Activated effector memory CD4-positive, alpha-beta T cell treated with Interleukin-2 at 50 U/mL for 16 hours (primary cell): ENCODE measurements around the gene CCNB2.
"Not testable (repeated sequence)": the region's sequence is repeated elsewhere in the genome, so short reads cannot be mapped to it uniquely, and the experiment has no call there.

Experiments used
- DNase-seq: peaks from one replicate; pipeline ENCODE4 v3.0.0-alpha.2; 2020

CCNB2 gene

GRCh38 chr15:59137566-59137965, 32.6 kb downstream of the CCNB2 start:
- DNase-seq: no peak

DNA sequence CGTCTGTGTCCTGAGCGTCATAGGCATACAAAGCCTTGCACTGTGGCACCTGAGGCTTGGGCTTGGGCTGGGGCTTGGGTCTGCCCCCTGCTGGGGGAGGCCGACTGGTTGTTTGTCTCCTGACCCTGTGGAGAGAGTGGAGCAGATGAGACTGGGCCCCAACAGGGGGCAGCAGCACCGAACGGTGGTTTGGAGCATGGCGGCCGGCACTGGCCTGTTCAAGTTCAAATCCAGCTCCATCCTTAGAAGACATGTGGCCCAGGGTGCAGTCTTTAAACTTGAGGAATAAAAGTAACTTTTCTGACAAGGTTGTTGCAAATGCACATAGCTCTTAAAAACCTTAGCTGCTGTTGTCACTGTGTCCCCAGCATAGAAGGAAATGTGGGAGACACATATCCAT, 33.3 kb downstream of the CCNB2 start:
- DNase-seq: peak; percentile 53

DNA sequence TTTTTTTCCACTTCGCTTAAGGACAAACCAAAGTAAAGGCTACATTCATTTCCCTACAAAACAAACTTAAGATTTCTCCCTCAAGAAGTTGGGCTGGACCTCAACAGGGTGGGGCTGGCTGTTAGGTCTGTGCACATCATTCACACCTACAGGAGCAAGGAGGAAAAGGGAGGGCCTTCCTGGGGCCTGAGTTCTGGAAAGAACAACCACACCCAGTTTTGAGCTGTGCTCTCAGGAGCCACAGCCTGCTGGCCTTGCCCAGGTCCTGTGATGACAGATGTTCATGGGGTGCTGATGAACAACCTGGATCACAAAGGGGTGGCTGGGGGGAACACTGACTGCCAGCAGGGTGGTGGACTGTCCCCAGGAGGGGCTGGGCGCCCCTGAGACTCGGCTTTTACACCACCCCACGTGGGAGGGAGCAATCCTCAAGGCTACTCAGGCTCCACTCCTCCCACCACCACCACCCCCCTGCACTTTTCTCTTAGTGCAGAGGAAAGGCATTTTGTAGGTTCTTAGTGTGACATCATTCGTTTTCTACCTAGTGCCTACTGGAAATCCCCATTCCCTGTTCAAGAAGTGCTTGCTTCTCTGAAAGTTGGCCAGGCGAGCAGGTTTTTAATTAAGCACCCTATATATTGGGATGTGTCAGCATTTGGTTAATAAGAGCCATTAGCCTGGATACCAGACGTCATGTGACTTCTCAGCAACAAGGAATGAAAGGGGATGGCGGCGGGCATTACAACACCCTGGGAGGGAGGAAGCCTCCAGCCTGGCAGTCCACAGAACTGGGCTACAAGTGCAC, 35.7 kb downstream of the CCNB2 start:
- no peak for DNase-seq

GRCh38 chr15:59143281-59143680, 38.3 kb downstream of the CCNB2 start:
- no peak for DNase-seq

GRCh38 chr15:59144594-59144993, 39.6 kb downstream of the CCNB2 start:
- not testable (repeated sequence) for DNase-seq

GRCh38 chr15:59147666-59148065, 42.7 kb downstream of the CCNB2 start:
- DNase-seq: no peak

DNA sequence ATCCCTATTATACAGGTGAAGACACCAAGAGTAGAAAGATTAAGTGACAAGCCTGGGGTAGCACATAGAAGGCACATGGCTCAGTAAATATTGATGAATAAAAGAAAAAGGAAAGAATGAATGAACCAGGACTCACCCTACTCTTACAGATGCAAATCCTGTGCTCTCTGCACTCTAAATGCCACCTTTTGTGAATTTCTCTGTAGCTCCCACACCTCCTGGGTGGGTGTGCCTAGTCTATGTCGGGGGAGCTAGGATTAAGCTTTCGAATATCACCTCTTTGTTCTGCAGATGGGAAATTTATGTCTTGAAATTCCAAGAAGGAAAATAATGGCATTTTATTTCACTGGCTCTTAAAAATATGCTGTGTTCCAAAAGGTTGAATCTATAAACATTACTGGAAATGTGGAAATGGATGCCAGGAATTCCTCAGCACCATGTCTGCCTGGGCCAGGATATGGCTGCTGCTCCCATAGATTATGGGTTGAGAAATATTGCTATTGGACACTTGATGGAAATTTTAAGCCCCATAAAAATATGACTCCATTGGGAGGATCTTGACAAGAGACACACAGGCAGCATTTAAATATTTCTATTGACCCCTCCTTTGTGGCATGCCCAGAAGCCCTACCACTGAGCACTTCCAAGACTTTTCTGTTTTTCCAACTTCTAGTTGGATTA, 43.3 kb downstream of the CCNB2 start:
- no peak for DNase-seq

DNA sequence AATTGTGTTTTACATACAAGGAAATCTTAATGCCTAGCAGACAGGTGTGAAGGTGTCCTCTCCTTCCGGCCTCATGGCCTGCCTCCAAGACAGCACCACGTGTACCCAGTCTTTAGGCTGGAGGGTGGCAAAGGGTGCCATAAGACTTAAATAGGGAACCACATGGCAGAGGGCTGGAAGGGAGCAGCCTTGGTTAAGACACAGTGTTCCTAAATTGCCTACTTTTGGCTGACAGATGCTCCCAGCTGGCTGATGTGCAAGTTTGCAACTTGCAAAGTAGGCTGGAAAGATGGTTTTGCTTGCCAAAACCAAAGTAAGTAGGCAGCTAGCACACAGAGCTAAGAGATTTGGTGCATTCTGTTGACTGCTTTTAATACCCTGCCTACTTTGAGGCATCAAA, 45.2 kb downstream of the CCNB2 start:
- DNase-seq: no peak

- no peak for DNase-seq
Measured at GRCh38 chr15:59152694-59153450, 47.9 kb downstream of the CCNB2 start.

DNA sequence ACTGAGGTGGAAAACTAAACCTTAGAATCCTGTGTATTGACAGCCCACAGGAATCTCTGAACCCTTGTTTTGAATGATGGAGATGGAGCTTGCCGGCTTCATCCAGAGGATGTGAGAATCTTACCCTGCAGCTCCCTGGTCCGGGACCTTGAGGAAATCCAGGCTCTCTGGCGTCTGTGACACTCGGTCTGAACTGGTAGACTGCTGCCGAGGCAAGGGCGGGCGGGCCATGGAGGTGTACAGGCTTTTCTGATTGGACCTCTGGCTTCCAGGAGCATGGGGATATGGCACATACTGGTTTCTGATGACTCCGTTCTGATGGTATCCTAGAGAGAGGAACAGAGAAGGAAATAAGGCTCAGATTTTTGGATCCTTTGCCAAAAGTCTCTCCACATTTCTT, 48.5 kb downstream of the CCNB2 start:
- DNase-seq: no peak

- DNase-seq: no peak
Measured at GRCh38 chr15:59154243-59154642, 49.3 kb downstream of the CCNB2 start.

DNA sequence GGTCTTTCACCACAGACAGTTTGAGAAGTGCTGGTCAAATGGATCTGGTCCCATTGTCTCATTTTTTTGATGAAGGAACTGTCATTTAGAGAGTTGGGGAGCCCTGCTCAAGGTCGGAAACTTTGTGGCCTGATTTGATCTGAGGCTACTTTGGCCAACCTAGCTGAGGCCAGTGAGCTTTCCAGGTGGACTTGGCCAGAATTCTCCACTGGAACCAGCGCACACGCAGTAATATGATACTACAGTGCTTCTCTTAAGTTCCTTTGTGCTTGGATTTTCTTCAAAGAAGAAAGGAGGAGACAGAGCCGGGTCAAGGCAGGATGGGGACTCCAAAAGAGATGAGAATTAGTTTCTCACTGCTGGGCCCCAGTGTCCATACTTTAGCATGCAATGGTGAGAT, 50.5 kb downstream of the CCNB2 start:
- no peak for DNase-seq

DNA sequence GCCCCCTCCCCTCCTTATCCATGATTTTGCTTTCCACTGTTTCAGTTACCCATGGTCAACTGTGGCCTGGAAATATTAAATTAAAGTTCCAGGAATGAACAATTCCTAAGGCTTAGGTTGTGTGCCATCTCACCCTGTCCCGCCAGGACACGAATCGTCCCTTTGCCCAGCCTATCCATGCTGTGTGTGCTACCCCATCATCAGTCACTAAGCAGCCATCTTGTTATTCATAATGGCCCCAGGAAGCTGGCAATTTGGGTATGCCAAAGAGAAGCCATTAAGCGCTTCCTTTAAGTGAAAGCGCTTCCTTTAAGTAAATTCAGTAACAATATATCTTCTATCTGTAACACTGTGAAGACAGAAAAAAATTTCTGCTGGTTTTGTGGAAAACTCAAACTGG, 52.5 kb downstream of the CCNB2 start:
- DNase-seq: no peak

DNA sequence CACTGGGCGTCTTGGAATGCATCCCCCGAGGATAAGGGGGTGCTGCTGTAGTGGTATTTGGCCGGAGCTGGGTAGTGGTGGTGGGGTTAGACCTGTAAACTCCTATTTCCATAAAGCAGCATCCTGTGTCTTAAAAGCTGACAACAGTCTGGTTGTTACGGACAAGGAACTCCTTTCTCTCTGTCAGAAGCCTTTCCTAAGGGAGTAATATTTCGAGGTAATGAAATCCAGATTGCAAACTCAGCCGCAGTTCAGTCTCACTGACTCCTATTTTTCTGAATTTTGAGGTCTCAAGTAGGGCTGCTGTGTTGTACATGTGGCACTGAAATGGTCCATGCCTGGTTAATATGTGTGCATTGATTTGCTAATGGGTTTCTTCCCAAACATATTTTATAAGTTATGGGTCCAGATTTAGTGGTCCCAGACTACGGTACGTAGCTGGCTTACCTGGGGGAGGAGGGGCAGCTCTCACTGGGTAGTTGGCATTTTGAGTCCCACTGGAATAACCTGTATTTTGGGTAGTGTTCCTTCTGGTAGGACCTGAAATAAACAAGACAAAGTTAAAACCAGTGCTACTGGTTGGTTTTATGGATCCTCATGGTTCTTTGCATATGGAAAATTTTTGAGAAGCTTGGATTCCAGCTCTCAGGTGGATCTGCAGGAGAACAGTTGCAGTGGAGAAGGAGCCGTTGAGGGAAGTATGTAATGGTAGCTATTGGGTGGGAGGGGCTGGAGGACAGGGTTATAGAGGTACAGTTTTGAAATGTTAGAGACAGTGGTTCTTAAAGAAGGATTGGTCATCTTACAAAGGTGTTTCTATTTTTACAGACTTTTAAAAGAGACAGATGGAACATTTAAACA, 53.1 kb downstream of the CCNB2 start:
- DNase-seq: no peak

DNA sequence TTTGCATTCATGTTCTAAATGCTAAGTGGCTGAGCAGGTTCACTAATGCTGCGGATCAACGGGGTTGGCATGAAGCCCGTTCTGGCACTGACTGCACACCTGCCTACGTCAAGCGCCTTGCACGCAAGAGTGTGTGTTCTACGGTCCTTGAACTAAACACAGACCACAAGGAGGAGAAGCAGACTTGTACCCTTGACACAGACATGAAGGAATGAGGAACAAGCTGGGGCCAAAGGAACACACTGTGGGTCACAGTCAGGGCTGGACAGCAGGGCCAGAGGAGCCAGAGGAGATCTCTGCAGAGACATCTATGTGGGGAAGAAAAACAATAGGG, 53.7 kb downstream of the CCNB2 start:
- no peak for DNase-seq

- DNase-seq: no peak
Measured at GRCh38 chr15:59159210-59159609, 54.3 kb downstream of the CCNB2 start.

GRCh38 chr15:59160880-59161593, 56.1 kb downstream of the CCNB2 start:
- DNase-seq: no peak

DNA sequence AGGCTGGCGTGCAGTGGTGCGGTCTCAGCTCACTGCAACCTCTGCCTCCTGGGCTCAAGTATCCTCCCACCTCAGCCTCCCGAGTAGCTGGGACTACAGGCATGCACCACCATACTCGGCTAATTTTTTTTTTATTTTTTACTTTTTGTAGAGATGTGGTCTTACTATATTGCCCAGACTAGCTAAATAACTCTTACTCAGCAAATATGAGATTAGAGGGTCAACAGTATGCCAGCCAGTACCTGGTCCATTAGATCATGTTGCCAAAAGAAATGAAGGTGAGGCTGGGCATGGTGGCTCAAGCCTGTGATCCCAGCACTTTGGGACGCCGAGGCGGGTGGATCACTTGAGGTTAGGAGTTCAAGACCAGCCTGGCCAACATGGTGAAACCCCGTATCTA, 57.1 kb downstream of the CCNB2 start:
- not testable (repeated sequence) for DNase-seq

DNA sequence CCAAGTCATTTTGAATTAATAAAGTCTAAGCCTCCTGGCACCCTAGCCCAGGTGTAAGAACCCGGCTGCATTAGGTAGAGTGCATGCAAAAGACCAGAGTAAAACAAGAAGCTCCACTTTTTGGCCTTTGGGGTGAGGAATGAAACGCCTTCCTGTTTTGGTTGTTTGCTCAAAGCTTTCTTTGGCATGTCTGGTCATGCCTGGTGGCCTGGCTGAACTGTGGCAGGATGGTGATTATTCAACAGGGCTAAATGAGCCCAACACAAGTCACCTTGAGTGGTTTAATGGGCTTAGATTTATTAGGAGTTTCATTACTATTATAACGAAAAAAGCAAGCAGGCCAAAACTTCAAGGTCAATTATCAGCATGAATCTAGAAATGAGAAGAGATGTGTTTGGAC, 60.8 kb downstream of the CCNB2 start:
- DNase-seq: no peak

- no peak for DNase-seq
Measured at GRCh38 chr15:59166166-59166565, 61.2 kb downstream of the CCNB2 start.

GRCh38 chr15:59166601-59167265, 61.8 kb downstream of the CCNB2 start:
- DNase-seq: no peak

GRCh38 chr15:59168536-59168935, 63.6 kb downstream of the CCNB2 start:
- DNase-seq: no peak
